GM12878 (cell line): Measurements from ENCODE around the gene ZNF644. TPM values are rescaled to one million over a fixed set of nuclear protein-coding genes. Genes with fewer than 3 reads are reported as not detected.

ENCODE experiments used
- CEBPB ChIP-seq, 2 experiments: fragments of 150-350 bp in 1 of 2; IDR thresholded peaks; 2 replicates each; pipeline ENCODE4 v1.6.1; 2012 to 2014; ENCODE audit warnings: low read depth in 2 of 2, low read length in 2 of 2, borderline replicate concordance in 1 of 2, inconsistent platforms in 1 of 2
- GATAD2B ChIP-seq: fragments of 450-650 bp; conservative IDR thresholded peaks from 2 replicates; pipeline ENCODE4 v1.6.1; 2017; ENCODE audit warnings: low read depth, mild to moderate bottlenecking, moderate library complexity
- TAF1 ChIP-seq: IDR thresholded peaks from 2 replicates; pipeline ENCODE4 v1.6.1; 2011; ENCODE audit warnings: mild to moderate bottlenecking, low read depth, low read length, borderline replicate concordance
- polyA plus RNA-seq, 11 experiments: library from polyadenylated mRNA; depleted of rRNA in 4 of 11; unstranded in 6 of 11; stranded (reverse) in 5 of 11; fragments of >200 nt; fragmentation: Nextera tagmentation in 4 of 11; fragmentation: Illumina TruSeq in 1 of 11; extraction: Ambion mirVana in 4 of 11; extraction: Trizol in 1 of 11; gene quantifications; 1 replicate in 1 of 11; 2 replicates in 10 of 11; pipeline versions ENCODE4 v1.2.1 to v1.2.3, GENCODE V29; 2011 to 2016; ENCODE audit warnings: inconsistent platforms in 2 of 11, missing spikeins in 2 of 11, low read depth in 1 of 11
- total RNA-seq, 4 experiments: library from RNA; depleted of rRNA in 3 of 4; stranded (reverse); fragments of >200 nt in 3 of 4; fragmentation: Illumina TruSeq in 1 of 4; extraction: Trizol in 1 of 4; gene quantifications; 2 replicates each; pipeline versions ENCODE4 v1.2.1 to v1.2.3, GENCODE V29; 2013 to 2021
- TF ChIP-seq, protein P1 (sequence below): fragments of 450-650 bp; formaldehyde crosslinking; IDR thresholded peaks from 2 replicates; pipeline ENCODE4 v1.5.0; 2022; ENCODE audit warnings: mild to moderate bottlenecking, missing genetic modification characterization
- TF ChIP-seq, protein P2 (sequence below): IDR thresholded peaks from 2 replicates; pipeline ENCODE4 v1.6.1; 2012; ENCODE audit warnings: low read depth, low read length, improper control_type of control experiment
- TF ChIP-seq, protein P3 (sequence below): fragments of 150-350 bp; IDR thresholded peaks from 2 replicates; pipeline ENCODE4 v1.6.1; 2014; ENCODE audit warnings: mild to moderate bottlenecking, low read depth, low read length

ZNF644 gene
- total and polyA plus RNA-seq, 10 of the 15 experiments (the other 5 are each of a cell fraction or from before 2014, with no cell fraction given): 17.7 to 55.3 (median 29.5) TPM

DNA sequence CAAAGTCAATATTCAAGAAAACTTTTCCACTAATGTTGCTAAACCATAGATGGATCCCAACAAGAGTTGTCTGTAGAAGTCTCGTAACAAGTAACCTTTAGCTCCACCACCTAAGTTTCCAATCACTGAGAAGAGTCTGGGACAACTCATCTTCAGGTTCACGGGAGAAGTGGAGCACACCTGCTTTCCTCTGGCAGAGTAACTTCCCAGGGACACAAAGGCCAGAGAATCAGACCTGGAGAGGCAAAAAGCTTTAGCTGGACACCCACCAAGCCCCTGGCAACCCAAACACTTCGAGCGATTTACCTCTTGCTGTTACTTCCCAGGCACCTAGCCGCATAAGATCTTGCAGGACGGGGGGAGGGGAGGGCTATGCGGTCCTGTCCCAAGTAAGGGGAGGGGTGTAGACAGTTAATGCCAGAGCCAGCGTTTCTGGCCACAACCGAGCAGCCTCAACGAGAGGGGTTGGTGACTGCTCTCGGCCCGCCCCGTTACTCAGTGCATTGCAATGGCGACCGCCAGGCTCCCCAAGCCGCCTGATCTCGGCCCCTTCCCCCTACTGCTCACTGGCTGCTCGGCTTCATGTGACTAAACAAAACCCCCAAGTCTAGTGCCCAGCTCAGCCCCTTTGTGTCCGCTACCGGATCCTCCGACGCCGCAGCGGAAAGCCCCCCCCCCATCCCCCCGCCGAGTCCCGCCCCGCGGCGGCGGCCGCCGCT lies 709 bp downstream of the ZNF644 start (continued):
- TF ChIP-seq TAF1 (peak; percentile 77; the same call in 1 of the 2 replicates), GATAD2B (no peak), CEBPB (IDR thresholded peaks at IDR 0.05; ENCODE audit: borderline replicate concordance in 1 of 2, low read depth in 2 of 2, low read length in 2 of 2) (no peak)
- TF ChIP-seq, protein P1, sequence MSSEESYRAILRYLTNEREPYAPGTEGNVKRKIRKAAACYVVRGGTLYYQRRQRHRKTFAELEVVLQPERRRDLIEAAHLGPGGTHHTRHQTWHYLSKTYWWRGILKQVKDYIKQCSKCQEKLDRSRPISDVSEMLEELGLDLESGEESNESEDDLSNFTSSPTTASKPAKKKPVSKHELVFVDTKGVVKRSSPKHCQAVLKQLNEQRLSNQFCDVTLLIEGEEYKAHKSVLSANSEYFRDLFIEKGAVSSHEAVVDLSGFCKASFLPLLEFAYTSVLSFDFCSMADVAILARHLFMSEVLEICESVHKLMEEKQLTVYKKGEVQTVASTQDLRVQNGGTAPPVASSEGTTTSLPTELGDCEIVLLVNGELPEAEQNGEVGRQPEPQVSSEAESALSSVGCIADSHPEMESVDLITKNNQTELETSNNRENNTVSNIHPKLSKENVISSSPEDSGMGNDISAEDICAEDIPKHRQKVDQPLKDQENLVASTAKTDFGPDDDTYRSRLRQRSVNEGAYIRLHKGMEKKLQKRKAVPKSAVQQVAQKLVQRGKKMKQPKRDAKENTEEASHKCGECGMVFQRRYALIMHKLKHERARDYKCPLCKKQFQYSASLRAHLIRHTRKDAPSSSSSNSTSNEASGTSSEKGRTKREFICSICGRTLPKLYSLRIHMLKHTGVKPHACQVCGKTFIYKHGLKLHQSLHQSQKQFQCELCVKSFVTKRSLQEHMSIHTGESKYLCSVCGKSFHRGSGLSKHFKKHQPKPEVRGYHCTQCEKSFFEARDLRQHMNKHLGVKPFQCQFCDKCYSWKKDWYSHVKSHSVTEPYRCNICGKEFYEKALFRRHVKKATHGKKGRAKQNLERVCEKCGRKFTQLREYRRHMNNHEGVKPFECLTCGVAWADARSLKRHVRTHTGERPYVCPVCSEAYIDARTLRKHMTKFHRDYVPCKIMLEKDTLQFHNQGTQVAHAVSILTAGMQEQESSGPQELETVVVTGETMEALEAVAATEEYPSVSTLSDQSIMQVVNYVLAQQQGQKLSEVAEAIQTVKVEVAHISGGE: no peak
- TF ChIP-seq, protein P2, sequence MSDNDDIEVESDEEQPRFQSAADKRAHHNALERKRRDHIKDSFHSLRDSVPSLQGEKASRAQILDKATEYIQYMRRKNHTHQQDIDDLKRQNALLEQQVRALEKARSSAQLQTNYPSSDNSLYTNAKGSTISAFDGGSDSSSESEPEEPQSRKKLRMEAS: peak; percentile 15; the same call in 1 of the 2 replicates
- TF ChIP-seq, protein P3, sequence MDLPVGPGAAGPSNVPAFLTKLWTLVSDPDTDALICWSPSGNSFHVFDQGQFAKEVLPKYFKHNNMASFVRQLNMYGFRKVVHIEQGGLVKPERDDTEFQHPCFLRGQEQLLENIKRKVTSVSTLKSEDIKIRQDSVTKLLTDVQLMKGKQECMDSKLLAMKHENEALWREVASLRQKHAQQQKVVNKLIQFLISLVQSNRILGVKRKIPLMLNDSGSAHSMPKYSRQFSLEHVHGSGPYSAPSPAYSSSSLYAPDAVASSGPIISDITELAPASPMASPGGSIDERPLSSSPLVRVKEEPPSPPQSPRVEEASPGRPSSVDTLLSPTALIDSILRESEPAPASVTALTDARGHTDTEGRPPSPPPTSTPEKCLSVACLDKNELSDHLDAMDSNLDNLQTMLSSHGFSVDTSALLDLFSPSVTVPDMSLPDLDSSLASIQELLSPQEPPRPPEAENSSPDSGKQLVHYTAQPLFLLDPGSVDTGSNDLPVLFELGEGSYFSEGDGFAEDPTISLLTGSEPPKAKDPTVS: no peak
